Ishikawa (cell line): ENCODE measurements around the gene FBF1.

ENCODE experiments used
- CEBPB ChIP-seq: IDR thresholded peaks from 2 replicates; pipeline ENCODE4 v1.6.1; 2012
- CREB1 ChIP-seq: IDR thresholded peaks from 2 replicates; pipeline ENCODE4 v1.6.1; 2012; ENCODE audit warnings: low read depth
- EGR1 ChIP-seq: IDR thresholded peaks from 2 replicates; pipeline ENCODE4 v1.6.1; 2012
- EP300 ChIP-seq: IDR thresholded peaks from 2 replicates; pipeline ENCODE4 v1.6.1; 2012; ENCODE audit warnings: borderline replicate concordance
- FOXM1 ChIP-seq: IDR thresholded peaks from 2 replicates; pipeline ENCODE4 v1.6.1; 2012; ENCODE audit warnings: low read depth, borderline replicate concordance
- NFIC ChIP-seq: IDR thresholded peaks from 2 replicates; pipeline ENCODE4 v1.6.1; 2012
- RAD21 ChIP-seq: IDR thresholded peaks from 2 replicates; pipeline ENCODE4 v1.6.1; 2012; ENCODE audit warnings: low read depth
- TAF1 ChIP-seq: IDR thresholded peaks from 2 replicates; pipeline ENCODE4 v1.6.1; 2012; ENCODE audit warnings: low read depth, mild to moderate bottlenecking
- TCF12 ChIP-seq: IDR thresholded peaks from 2 replicates; pipeline ENCODE4 v1.6.1; 2012; ENCODE audit warnings: low read depth
- TEAD4 ChIP-seq: IDR thresholded peaks from 2 replicates; pipeline ENCODE4 v1.6.1; 2012
- YY1 ChIP-seq: IDR thresholded peaks from 2 replicates; pipeline ENCODE4 v1.6.1; 2012; ENCODE audit warnings: low read depth
- ZBTB7A ChIP-seq: IDR thresholded peaks from 2 replicates; pipeline ENCODE4 v1.6.1; 2012; ENCODE audit warnings: low read depth
- TF ChIP-seq, protein P1 (sequence below): IDR thresholded peaks from 2 replicates; pipeline ENCODE4 v1.6.1; 2012
- TF ChIP-seq, protein P2 (sequence below): IDR thresholded peaks from 2 replicates; pipeline ENCODE4 v1.6.1; 2012; ENCODE audit warnings: low read depth, mild to moderate bottlenecking
- TF ChIP-seq, protein P3 (sequence below): IDR thresholded peaks from 2 replicates; pipeline ENCODE4 v1.6.1; 2012

FBF1 gene

DNA sequence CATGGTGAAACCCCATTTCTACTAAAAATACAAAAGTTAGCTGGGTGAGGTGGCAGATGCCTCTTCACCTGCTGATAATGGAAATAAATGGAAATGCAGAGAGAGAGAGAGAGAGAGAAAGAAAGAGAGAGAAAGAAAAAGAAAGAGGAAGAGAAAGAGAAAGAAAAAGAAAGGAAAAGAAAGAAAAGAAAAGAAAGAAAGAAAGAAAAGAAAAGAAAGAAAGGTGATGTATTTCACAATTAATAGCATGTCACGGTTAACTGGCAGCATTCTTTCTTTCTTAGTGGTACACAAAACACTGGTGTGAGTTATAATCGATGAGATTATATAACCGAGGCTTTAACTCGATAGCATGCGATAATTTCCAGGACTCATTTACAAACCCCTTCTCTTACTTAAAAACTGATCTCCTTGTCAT, 34.9 kb upstream of the FBF1 start:
- TF ChIP-seq, protein P1, sequence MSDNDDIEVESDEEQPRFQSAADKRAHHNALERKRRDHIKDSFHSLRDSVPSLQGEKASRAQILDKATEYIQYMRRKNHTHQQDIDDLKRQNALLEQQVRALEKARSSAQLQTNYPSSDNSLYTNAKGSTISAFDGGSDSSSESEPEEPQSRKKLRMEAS = no peak
- TF ChIP-seq EGR1 (no peak), CEBPB (no peak), TEAD4 (no peak), ZBTB7A (no peak)
- TF ChIP-seq, protein P2, sequence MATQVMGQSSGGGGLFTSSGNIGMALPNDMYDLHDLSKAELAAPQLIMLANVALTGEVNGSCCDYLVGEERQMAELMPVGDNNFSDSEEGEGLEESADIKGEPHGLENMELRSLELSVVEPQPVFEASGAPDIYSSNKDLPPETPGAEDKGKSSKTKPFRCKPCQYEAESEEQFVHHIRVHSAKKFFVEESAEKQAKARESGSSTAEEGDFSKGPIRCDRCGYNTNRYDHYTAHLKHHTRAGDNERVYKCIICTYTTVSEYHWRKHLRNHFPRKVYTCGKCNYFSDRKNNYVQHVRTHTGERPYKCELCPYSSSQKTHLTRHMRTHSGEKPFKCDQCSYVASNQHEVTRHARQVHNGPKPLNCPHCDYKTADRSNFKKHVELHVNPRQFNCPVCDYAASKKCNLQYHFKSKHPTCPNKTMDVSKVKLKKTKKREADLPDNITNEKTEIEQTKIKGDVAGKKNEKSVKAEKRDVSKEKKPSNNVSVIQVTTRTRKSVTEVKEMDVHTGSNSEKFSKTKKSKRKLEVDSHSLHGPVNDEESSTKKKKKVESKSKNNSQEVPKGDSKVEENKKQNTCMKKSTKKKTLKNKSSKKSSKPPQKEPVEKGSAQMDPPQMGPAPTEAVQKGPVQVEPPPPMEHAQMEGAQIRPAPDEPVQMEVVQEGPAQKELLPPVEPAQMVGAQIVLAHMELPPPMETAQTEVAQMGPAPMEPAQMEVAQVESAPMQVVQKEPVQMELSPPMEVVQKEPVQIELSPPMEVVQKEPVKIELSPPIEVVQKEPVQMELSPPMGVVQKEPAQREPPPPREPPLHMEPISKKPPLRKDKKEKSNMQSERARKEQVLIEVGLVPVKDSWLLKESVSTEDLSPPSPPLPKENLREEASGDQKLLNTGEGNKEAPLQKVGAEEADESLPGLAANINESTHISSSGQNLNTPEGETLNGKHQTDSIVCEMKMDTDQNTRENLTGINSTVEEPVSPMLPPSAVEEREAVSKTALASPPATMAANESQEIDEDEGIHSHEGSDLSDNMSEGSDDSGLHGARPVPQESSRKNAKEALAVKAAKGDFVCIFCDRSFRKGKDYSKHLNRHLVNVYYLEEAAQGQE = no peak

DNA sequence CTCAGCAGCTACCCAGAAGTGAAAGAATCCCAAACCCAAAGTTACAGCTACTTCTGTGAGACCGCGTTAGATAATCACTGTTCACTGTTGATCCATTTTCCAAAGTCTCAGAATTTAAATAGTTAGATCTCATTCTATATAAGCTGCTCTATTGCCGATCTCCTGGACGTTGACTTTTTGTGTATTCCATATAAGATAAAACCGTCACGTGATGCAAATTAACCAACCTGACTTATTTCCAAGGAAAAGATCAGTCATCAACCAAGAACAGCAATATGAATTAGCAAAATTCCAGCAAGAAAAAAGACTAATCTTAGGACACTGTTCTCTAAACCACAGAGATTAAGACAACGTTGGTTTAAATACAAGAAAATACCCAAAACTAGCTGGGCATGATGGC, 29.8 kb upstream of the FBF1 start:
- TF ChIP-seq RAD21 = no peak
- TF ChIP-seq YY1 = no peak
- TF ChIP-seq EGR1 = no peak
- no peak for TF ChIP-seq TAF1
- TF ChIP-seq TEAD4 = no peak
- TF ChIP-seq, protein P1 = no peak
- no peak for TF ChIP-seq TCF12
- TF ChIP-seq, protein P2 = no peak
- TF ChIP-seq FOXM1 = no peak
- no peak for TF ChIP-seq EP300
- TF ChIP-seq NFIC = no peak
- no peak for TF ChIP-seq CREB1
- no peak for TF ChIP-seq CEBPB
- TF ChIP-seq, protein P3, sequence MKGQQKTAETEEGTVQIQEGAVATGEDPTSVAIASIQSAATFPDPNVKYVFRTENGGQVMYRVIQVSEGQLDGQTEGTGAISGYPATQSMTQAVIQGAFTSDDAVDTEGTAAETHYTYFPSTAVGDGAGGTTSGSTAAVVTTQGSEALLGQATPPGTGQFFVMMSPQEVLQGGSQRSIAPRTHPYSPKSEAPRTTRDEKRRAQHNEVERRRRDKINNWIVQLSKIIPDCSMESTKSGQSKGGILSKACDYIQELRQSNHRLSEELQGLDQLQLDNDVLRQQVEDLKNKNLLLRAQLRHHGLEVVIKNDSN = no peak
- no peak for TF ChIP-seq ZBTB7A

DNA sequence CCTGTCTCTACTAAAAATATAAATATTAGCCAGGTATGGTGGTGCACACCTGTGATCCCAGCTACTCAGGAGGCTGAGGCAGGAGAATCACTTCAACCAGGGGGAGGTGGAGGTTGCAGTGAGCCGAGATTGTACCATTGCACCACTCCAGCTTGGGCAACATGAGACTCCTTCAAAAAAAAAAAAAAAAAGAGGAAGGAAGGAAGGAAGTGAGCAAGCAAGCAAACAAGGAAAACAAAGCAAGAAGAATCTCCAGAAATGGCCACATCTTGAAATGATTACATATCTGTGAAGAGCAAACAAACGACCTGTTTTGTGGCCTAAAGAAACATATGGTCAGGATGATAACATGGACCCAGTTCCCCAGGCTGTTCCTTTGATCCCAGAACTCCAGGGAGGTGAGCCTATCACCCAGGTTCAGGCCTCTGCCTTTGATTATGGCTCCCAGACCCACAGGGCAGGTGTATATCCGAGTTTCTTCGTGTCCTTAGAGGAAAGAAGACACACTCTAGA, 29.2 kb upstream of the FBF1 start:
- TF ChIP-seq CREB1 (no peak), TAF1 (no peak), YY1 (no peak), RAD21 (no peak), TCF12 (no peak), NFIC (no peak), FOXM1 (no peak), TEAD4 (no peak), ZBTB7A (no peak), EGR1 (no peak), EP300 (no peak), CEBPB (no peak)
- TF ChIP-seq, protein P2 = no peak
- TF ChIP-seq, protein P1 = no peak
- TF ChIP-seq, protein P3 = no peak

DNA sequence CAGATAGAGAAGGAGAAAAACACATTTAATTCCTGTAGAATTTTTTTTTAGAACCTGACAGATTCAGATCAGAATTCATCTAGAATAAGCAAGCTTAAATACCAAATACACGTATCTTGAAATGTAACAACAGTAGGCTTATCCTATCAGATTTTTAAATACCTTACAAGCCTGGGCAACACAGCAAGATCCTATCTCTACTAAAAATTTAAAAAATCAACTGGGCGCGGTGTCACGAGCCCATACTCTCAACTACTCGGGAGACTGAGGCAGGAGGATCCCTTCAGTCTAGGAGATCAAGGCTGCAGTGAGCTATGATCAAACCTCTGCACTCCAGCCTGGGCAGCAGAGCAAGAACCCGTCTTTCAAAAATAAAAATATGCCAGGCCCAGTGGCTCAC, 24.6 kb upstream of the FBF1 start:
- TF ChIP-seq YY1 (no peak), ZBTB7A (no peak), CEBPB (no peak), EGR1 (no peak), CREB1 (no peak), TCF12 (no peak), RAD21 (no peak), EP300 (no peak), NFIC (no peak), FOXM1 (no peak)
- TF ChIP-seq, protein P3 = no peak
- TF ChIP-seq, protein P2 = no peak
- TF ChIP-seq, protein P1 = no peak
